GM12878 (cell line): ENCODE measurements around the gene RAPGEF1. TPM values are rescaled to one million over a fixed set of nuclear protein-coding genes. Genes with fewer than 3 reads are reported as not detected.

Experiments used
- ATAC-seq: fragments of 200-7000 bp; cut with Tn5 transposase; 3 replicates; pipeline ENCODE4 v1.9.1; 2020; ENCODE audit warnings: mild to moderate bottlenecking, moderate library complexity
- BruUV-seq: library from RNA; stranded (reverse); fragments of 400-500 nt; replicated peaks from 2 replicates; lab custom pipeline; 2021; lab: Mats Ljungman, UMichigan
- CTCF ChIA-PET: fragments of 300-600 bp; sonication (Branson Sonifier 250); formaldehyde crosslinking; extraction: SDS; loops from one replicate; lab custom pipeline; 2021; ENCODE audit warnings: inconsistent platforms; lab: Yijun Ruan, JAX
- POLR2A ChIA-PET: fragments of 350-600 bp; formaldehyde crosslinking; extraction: SDS; loops from one replicate; lab custom pipeline; 2021; ENCODE audit warnings: inconsistent platforms; lab: Charles Lee
- RAD21 ChIA-PET: fragments of 300-600 bp; sonication (Branson Sonifier 250); formaldehyde crosslinking; loops from one replicate; lab custom pipeline; 2023; ENCODE audit warnings: antibody characterized with exemption; ENCODE audit not compliant: unreplicated experiment; lab: Charles Lee
- SMC1A ChIA-PET: fragments of 300-600 bp; sonication (Branson Sonifier 250); formaldehyde crosslinking; loops from one replicate; lab custom pipeline; 2023; ENCODE audit not compliant: unreplicated experiment, uncharacterized antibody; lab: Charles Lee
- DNase-seq: peaks from one replicate; pipeline ENCODE4 v3.0.0-alpha.2; 2011; ENCODE audit warnings: low read depth, low spot score
- FAIRE-seq: peaks from 3 replicates; lab custom pipeline; 2011; peaks lifted over from hg19 to GRCh38; lab: Jason Lieb, UNC
- H2AFZ ChIP-seq: 2 replicates; pipeline ENCODE4 v1.6.0; 2011; ENCODE audit warnings: low read depth, low read length, control low read depth; ENCODE audit not compliant: control insufficient read depth
- H3K27ac ChIP-seq: 2 replicates; pipeline ENCODE4 v1.5.1; 2011; ENCODE audit warnings: control low read depth; ENCODE audit not compliant: control insufficient read depth, insufficient read depth
- H3K27me3 ChIP-seq, 2 experiments: replicated peaks in 1 of 2; 2 replicates each; pipeline versions ENCODE4 v1.6.0 to v1.6.1; 2011; ENCODE audit warnings: low read length in 1 of 2; ENCODE audit not compliant: control insufficient read depth in 2 of 2, insufficient read depth in 2 of 2
- H3K36me3 ChIP-seq, 2 experiments: 2 replicates each; pipeline ENCODE4 v1.5.1; 2011; ENCODE audit warnings: low read length in 1 of 2; ENCODE audit not compliant: control insufficient read depth in 2 of 2, insufficient read depth in 2 of 2
- H3K4me1 ChIP-seq: 2 replicates; pipeline ENCODE4 v1.6.1; 2011; ENCODE audit warnings: mild to moderate bottlenecking, low read length, moderate library complexity, mixed read lengths; ENCODE audit not compliant: control insufficient read depth, insufficient read depth
- H3K4me2 ChIP-seq: 2 replicates; pipeline ENCODE4 v1.6.0; 2011; ENCODE audit warnings: control low read depth; ENCODE audit not compliant: control insufficient read depth, insufficient read depth
- H3K4me3 ChIP-seq: fragments of 200-600 bp; sonication (generic); 2 replicates; pipeline ENCODE4 v1.5.1; 2016
- H3K79me2 ChIP-seq: 2 replicates; pipeline ENCODE4 v1.6.0; 2011; ENCODE audit warnings: low read length; ENCODE audit not compliant: control insufficient read depth, insufficient read depth
- H3K9ac ChIP-seq: 2 replicates; pipeline ENCODE4 v1.8.0; 2011; ENCODE audit warnings: low read length, control low read depth, mixed read lengths; ENCODE audit not compliant: control insufficient read depth, insufficient read depth
- H3K9me3 ChIP-seq: replicated peaks from 3 replicates; pipeline ENCODE4 v1.5.1; 2011; ENCODE audit warnings: mild to moderate bottlenecking, low read length; ENCODE audit not compliant: control insufficient read depth, insufficient read depth
- H4K20me1 ChIP-seq: 2 replicates; pipeline ENCODE4 v1.6.0; 2011; ENCODE audit not compliant: control insufficient read depth, insufficient read depth
- ATF3 ChIP-seq: IDR thresholded peaks from 2 replicates; pipeline ENCODE4 v1.6.1; 2011; ENCODE audit warnings: low read depth, mild to moderate bottlenecking, low read length, moderate library complexity, borderline replicate concordance; ENCODE audit errors: extremely low read depth
- CREB1 ChIP-seq: IDR thresholded peaks from 2 replicates; pipeline ENCODE4 v1.6.1; 2012; ENCODE audit warnings: low read depth, mild to moderate bottlenecking, inconsistent platforms
- GATAD2B ChIP-seq: fragments of 450-650 bp; conservative IDR thresholded peaks from 2 replicates; pipeline ENCODE4 v1.6.1; 2017; ENCODE audit warnings: low read depth, mild to moderate bottlenecking, moderate library complexity
- IKZF2 ChIP-seq, 2 experiments: fragments of 450-650 bp; IDR thresholded peaks; 2 replicates each; pipeline ENCODE4 v1.6.1; 2017; ENCODE audit warnings: mild to moderate bottlenecking in 2 of 2, moderate library complexity in 2 of 2
- NR2F1 ChIP-seq: fragments of 450-650 bp; conservative IDR thresholded peaks from 2 replicates; pipeline ENCODE4 v1.6.1; 2017; ENCODE audit warnings: mild to moderate bottlenecking
- PML ChIP-seq: IDR thresholded peaks from 2 replicates; pipeline ENCODE4 v1.6.1; 2012; ENCODE audit warnings: low read length, inconsistent platforms
- RUNX3 ChIP-seq: IDR thresholded peaks from 2 replicates; pipeline ENCODE4 v1.6.1; 2012; ENCODE audit warnings: low read length, inconsistent platforms
- USF1 ChIP-seq: IDR thresholded peaks from 2 replicates; pipeline ENCODE4 v1.6.1; 2011; ENCODE audit warnings: borderline replicate concordance, low read depth, mild to moderate bottlenecking, moderate library complexity, mixed read lengths, low read length; ENCODE audit not compliant: insufficient read depth; ENCODE audit errors: extremely low read length
- WGBS: methylation state at CpG from one replicate; pipeline ENCODE4 v1.1.6; 2016; ENCODE audit warnings: low lambda C conversion rate; ENCODE audit not compliant: insufficient replicate concordance, insufficient coverage; ENCODE audit errors: missing lambda C conversion rate; 5-methylcytosine and 5-hydroxymethylcytosine counted together
- in situ Hi-C: fragments of 300-500 bp; cut with MboI; formaldehyde crosslinking; loops from 9 replicates; pipeline ENCODE4 v1.14.3; 2018; ENCODE audit warnings: mixed read lengths
- intact Hi-C: fragments of 100-400 bp; cut with micrococcal nuclease; formaldehyde crosslinking; loops from one replicate; pipeline ENCODE4 v1.14.2; 2022; ENCODE audit not compliant: unreplicated experiment
- polyA plus RNA-seq, 11 experiments: library from polyadenylated mRNA; depleted of rRNA in 4 of 11; unstranded in 6 of 11; stranded (reverse) in 5 of 11; fragments of >200 nt; fragmentation: Nextera tagmentation in 4 of 11; fragmentation: Illumina TruSeq in 1 of 11; extraction: Ambion mirVana in 4 of 11; extraction: Trizol in 1 of 11; gene quantifications; 1 replicate in 1 of 11; 2 replicates in 10 of 11; pipeline versions ENCODE4 v1.2.1 to v1.2.3, GENCODE V29; 2011 to 2016; ENCODE audit warnings: inconsistent platforms in 2 of 11, missing spikeins in 2 of 11, low read depth in 1 of 11
- total RNA-seq, 4 experiments: library from RNA; depleted of rRNA in 3 of 4; stranded (reverse); fragments of >200 nt in 3 of 4; fragmentation: Illumina TruSeq in 1 of 4; extraction: Trizol in 1 of 4; gene quantifications; 2 replicates each; pipeline versions ENCODE4 v1.2.1 to v1.2.3, GENCODE V29; 2013 to 2021
- TF ChIP-seq, protein P1 (sequence below): fragments of 450-650 bp; IDR thresholded peaks from 2 replicates; pipeline ENCODE4 v1.6.1; 2016; ENCODE audit warnings: mild to moderate bottlenecking, moderate library complexity, borderline replicate concordance
- TF ChIP-seq, protein P2 (sequence below): fragments of 450-650 bp; conservative IDR thresholded peaks from 2 replicates; pipeline ENCODE4 v1.6.1; 2017; ENCODE audit warnings: mild to moderate bottlenecking, moderate library complexity

Gene RAPGEF1
- total and polyA plus RNA-seq, 10 of the 15 experiments (the other 5 are each of a cell fraction or from before 2014, with no cell fraction given), result 0.42 to 113 (median 45.9) TPM

DNA sequence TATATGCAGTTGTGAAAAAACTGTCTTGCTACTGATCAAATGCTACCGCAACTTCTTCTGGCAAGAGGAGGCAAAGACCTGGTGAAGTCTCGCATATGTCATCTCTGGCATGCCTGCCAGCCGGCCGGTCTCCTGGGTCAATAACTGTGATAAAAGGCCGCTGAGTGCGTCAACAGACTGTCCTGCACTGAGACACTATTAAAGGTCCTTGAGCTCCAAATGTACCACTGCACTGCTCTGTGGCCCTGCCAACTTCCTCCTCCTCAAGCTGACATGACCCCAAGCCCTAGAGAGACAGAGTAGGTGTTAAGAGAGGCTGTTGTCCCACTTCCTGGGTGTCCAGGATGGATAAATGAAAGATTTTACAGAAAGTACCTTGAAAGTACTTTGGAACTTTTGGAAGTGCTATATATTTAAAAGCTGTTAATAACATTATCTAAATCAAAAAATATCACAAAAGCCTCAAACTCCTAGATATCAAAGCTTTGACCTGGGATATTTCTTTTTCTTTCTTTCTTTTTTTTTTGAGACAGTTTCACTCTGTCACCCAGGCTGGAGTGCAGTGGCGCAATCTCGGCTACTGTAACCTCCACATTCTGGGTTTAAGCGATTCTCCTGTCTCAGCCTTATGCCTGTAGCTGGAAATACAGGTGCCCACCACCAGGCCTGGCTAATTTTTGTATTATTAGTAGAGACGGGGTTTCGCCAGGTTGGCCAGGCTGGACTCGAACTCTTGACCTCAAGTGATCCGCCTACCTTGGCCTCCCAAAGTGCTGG, 31.5 kb downstream of the RAPGEF1 start:
- 20% methylated on average over 13 of the region's 13 CpGs for WGBS
- no peaks in the 10 kb centered on the region for H3K27me3 ChIP-seq
- no peaks in the 10 kb centered on the region for H4K20me1 ChIP-seq
- POLR2A ChIA-PET, result interaction anchor here (1.3 to 17.2 kb wide), 7 partner anchors 11 to 86 kb away, joined by 3 to 291 read pairs (median 21); partner anchors contain the start of gene RAPGEF1
- in situ Hi-C loops (loop anchor here (25.0 kb wide), 1 partner anchor 1671 kb away; the partner anchor contains the start of gene FNBP1), intact Hi-C loops (loop anchor here (2.0 to 5.0 kb wide), 2 partner anchors 30 to 41 kb away; no protein-coding TSS in a partner anchor)
- no peak overlapping the region for H2AFZ ChIP-seq
- BruUV-seq, result TSS peak; percentile 34
- SMC1A ChIA-PET, result interaction anchor here (1.1 to 11.5 kb wide), 11 partner anchors 12 to 86 kb away, joined by 3 to 416 read pairs (median 11); no protein-coding TSS in a partner anchor
- CTCF ChIA-PET, result interaction anchor here (0.5 to 8.3 kb wide), 12 partner anchors 14 to 359 kb away, joined by 3 to 73 read pairs (median 5); partner anchors contain the start of gene RAPGEF1
- peaks cover 71% of the 10 kb centered on the region for H3K4me1 ChIP-seq
- H3K79me2 ChIP-seq, result peaks cover 100% of the 10 kb centered on the region
- 0 out of 2 replicates have a peak overlapping the region, but pooled peaks have one; percentile 1 for H3K9ac ChIP-seq
- DNase-seq (no peak), ATAC-seq (peak; percentile 55), FAIRE-seq (no peak)
- RAD21 ChIA-PET, result interaction anchor here (0.9 to 13.0 kb wide), 12 partner anchors 11 to 434 kb away, joined by 3 to 362 read pairs (median 4); partner anchors contain the start of gene RAPGEF1
- peak overlapping the region; percentile 83 for H3K27ac ChIP-seq
- H3K36me3 ChIP-seq, result peaks cover 0 to 7% of the 10 kb centered on the region in 2 experiments; a peak in 1 of 4 replicates
- peak overlapping the region; percentile 37; the same call in 1 of the 2 replicates for H3K4me3 ChIP-seq
- H3K4me2 ChIP-seq, result peak overlapping the region; percentile 3; the same call in 1 of the 2 replicates
- H3K9me3 ChIP-seq, result no peaks in the 10 kb centered on the region
- TF ChIP-seq, protein P1, sequence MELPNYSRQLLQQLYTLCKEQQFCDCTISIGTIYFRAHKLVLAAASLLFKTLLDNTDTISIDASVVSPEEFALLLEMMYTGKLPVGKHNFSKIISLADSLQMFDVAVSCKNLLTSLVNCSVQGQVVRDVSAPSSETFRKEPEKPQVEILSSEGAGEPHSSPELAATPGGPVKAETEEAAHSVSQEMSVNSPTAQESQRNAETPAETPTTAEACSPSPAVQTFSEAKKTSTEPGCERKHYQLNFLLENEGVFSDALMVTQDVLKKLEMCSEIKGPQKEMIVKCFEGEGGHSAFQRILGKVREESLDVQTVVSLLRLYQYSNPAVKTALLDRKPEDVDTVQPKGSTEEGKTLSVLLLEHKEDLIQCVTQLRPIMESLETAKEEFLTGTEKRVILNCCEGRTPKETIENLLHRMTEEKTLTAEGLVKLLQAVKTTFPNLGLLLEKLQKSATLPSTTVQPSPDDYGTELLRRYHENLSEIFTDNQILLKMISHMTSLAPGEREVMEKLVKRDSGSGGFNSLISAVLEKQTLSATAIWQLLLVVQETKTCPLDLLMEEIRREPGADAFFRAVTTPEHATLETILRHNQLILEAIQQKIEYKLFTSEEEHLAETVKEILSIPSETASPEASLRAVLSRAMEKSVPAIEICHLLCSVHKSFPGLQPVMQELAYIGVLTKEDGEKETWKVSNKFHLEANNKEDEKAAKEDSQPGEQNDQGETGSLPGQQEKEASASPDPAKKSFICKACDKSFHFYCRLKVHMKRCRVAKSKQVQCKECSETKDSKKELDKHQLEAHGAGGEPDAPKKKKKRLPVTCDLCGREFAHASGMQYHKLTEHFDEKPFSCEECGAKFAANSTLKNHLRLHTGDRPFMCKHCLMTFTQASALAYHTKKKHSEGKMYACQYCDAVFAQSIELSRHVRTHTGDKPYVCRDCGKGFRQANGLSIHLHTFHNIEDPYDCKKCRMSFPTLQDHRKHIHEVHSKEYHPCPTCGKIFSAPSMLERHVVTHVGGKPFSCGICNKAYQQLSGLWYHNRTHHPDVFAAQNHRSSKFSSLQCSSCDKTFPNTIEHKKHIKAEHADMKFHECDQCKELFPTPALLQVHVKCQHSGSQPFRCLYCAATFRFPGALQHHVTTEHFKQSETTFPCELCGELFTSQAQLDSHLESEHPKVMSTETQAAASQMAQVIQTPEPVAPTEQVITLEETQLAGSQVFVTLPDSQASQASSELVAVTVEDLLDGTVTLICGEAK, result no peak
- TF ChIP-seq RUNX3 (0 out of 2 replicates have a peak, but pooled peaks have one; percentile 12), NR2F1 (peak; percentile 44; the same call in 1 of the 2 replicates), USF1 (no peak), ATF3 (no peak), IKZF2 (IDR thresholded peaks at IDR 0.05) (0 out of 4 replicates have a peak, but pooled peaks of 1 of the 2 experiments have one; percentile 4), GATAD2B (peak; percentile 35; the same call in 1 of the 2 replicates), CREB1 (0 out of 2 replicates have a peak, but pooled peaks have one; percentile 8), PML (0 out of 2 replicates have a peak, but pooled peaks have one; percentile 7)
- TF ChIP-seq, protein P2, sequence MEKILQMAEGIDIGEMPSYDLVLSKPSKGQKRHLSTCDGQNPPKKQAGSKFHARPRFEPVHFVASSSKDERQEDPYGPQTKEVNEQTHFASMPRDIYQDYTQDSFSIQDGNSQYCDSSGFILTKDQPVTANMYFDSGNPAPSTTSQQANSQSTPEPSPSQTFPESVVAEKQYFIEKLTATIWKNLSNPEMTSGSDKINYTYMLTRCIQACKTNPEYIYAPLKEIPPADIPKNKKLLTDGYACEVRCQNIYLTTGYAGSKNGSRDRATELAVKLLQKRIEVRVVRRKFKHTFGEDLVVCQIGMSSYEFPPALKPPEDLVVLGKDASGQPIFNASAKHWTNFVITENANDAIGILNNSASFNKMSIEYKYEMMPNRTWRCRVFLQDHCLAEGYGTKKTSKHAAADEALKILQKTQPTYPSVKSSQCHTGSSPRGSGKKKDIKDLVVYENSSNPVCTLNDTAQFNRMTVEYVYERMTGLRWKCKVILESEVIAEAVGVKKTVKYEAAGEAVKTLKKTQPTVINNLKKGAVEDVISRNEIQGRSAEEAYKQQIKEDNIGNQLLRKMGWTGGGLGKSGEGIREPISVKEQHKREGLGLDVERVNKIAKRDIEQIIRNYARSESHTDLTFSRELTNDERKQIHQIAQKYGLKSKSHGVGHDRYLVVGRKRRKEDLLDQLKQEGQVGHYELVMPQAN, result no peak
